Kidney epithelial cell (primary cell): ENCODE data around the gene RFFL. TPM values are rescaled to one million over a fixed set of nuclear protein-coding genes. Genes with fewer than 3 reads are reported as not detected.
"Not testable (repeated sequence)": the region's sequence is repeated elsewhere in the genome, so short reads cannot be mapped to it uniquely, and the experiment has no call there.

Experiments used
- DNase-seq: peaks from one replicate; pipeline ENCODE4 v3.0.0-alpha.2; 2010; ENCODE audit warnings: low read depth
- H3K27me3 ChIP-seq: 2 replicates; pipeline ENCODE4 v1.6.0; 2011; ENCODE audit warnings: low read length; ENCODE audit not compliant: control insufficient read depth, insufficient read depth
- H3K36me3 ChIP-seq: 2 replicates; pipeline ENCODE4 v1.5.1; 2011; ENCODE audit warnings: low read length; ENCODE audit not compliant: control insufficient read depth, insufficient read depth
- H3K4me3 ChIP-seq: 2 replicates; pipeline ENCODE4 v1.5.1; 2011; ENCODE audit warnings: low read depth, mild to moderate bottlenecking, control low read depth, low read length
- total RNA-seq: library from RNA; depleted of rRNA; stranded (reverse); fragments of >200 nt; gene quantifications from 2 replicates; pipeline ENCODE4 v1.2.3, GENCODE V29; 2015
- TF ChIP-seq, protein P1 (sequence below): IDR thresholded peaks from 2 replicates; pipeline ENCODE4 v1.5.1; 2011; ENCODE audit warnings: mild to moderate bottlenecking, moderate library complexity, low read length, control low read depth, inconsistent platforms; ENCODE audit not compliant: insufficient read depth, poor library complexity, severe bottlenecking

The RFFL gene
- total RNA-seq, 1 donor from 2014 or later: 14.1 TPM

DNA sequence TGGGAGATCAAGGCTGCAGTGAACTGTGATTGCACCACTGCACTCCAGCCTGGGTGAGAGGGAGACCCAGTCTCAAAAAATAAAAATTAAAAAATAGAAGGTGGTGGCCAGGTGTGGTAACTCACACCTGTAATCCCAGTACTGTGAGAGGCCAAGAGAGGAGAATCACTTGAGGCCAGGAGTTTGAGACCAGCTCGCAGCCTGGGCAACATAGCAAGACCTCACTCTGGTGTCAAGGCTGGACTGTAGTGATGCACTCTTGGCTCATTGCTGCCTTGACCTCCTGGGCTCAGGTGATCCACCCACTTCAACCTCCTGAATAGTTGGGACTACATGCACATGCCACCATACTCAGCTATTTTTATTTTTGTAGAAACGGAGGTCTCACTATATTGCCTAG, 13.3 kb downstream of the RFFL start:
- Histone ChIP-seq H3K4me3 (no peak overlapping the region), H3K36me3 (no peaks in the 10 kb centered on the region), H3K27me3 (no peaks in the 10 kb centered on the region)
- TF ChIP-seq, protein P1, sequence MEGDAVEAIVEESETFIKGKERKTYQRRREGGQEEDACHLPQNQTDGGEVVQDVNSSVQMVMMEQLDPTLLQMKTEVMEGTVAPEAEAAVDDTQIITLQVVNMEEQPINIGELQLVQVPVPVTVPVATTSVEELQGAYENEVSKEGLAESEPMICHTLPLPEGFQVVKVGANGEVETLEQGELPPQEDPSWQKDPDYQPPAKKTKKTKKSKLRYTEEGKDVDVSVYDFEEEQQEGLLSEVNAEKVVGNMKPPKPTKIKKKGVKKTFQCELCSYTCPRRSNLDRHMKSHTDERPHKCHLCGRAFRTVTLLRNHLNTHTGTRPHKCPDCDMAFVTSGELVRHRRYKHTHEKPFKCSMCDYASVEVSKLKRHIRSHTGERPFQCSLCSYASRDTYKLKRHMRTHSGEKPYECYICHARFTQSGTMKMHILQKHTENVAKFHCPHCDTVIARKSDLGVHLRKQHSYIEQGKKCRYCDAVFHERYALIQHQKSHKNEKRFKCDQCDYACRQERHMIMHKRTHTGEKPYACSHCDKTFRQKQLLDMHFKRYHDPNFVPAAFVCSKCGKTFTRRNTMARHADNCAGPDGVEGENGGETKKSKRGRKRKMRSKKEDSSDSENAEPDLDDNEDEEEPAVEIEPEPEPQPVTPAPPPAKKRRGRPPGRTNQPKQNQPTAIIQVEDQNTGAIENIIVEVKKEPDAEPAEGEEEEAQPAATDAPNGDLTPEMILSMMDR: no peak
- no peak for DNase-seq

DNA sequence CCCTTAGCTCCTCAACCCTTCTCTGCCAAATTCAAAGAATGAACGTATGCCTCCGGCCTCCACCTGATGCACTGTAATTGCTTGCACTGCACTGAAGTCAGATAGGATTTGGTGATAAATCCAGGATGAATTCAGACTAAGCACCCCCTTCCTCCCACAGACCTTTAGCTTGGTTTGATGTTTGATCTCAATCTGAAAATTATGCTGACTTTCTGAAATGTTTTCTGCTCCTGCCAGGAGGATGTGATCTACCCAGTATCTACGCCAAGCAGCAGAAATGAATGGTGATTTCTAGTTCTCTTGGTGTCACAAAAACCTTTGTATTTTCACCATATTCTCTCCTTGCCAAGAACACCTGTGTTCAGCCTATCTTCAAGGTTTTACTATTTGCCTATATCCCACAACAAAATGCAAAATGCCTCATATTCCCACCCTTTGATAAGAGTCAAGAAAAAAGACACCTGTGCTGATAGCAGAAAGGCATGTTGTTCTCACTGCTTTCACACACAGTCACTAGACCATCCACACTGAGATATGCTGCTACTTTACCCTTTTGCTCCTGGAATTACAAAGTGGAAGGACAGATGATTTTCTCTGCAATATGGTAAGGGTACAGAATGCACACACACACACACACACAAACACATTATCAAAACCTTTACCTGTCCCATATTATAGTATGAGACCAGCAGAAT, 14.7 kb downstream of the RFFL start:
- TF ChIP-seq, protein P1: no peak
- H3K27me3 ChIP-seq: no peaks in the 10 kb centered on the region
- no peaks in the 10 kb centered on the region for H3K36me3 ChIP-seq
- DNase-seq: no peak
- H3K4me3 ChIP-seq: no peak overlapping the region

DNA sequence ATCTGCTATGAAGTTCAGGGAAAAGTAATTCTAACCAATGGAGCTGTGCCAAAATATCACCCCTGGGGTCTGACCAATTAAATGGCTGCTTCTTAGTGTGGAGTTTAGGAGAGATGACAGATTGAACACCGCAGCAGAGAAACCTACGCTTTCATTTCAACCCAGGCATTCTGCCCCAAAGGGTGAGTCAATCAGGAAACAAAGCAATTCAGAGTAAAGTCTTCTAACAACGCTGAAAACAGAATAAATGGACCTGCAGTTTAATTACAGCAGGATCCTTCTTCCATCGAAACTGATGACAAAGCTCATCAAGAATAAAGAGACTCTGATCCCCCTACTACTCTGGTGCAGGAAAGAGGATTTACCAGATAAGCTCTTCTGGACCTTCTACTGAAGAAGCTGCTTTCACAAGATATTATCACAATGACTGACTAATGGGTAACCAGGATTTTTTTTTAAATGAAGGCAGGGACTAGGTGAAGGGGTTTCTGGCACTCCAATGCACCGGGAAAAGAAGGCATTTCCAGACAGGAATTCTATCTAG, 16.7 kb downstream of the RFFL start:
- Histone ChIP-seq H3K27me3 (no peaks in the 10 kb centered on the region), H3K36me3 (no peaks in the 10 kb centered on the region)

DNA sequence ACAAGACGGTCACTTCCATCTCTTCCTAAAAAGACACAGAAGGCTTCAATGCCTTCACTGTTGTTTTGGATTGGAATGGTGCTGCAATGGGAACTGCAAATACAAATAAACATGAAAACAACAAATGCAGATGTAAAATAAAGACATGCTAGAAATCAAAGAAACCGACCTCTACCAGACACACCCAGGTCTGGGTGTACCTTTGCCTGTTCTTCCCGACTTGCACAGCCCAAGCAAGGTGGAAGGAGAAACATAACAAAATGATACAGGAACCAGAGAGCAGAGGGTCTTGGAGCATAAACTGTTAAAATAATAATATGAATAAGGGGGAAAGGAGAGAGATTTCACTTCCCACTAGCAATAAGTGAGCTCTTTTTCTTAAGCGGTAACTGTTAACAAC, 17.3 kb downstream of the RFFL start:
- TF ChIP-seq, protein P1: no peak
- H3K4me3 ChIP-seq: no peak overlapping the region
- H3K36me3 ChIP-seq: no peaks in the 10 kb centered on the region
- DNase-seq: no peak
- no peaks in the 10 kb centered on the region for H3K27me3 ChIP-seq

More for the DNA sequence above, 16.7 kb downstream of the RFFL start:
- no peak overlapping the region for H3K4me3 ChIP-seq
- TF ChIP-seq, protein P1: no peak
- no peak for DNase-seq

DNA sequence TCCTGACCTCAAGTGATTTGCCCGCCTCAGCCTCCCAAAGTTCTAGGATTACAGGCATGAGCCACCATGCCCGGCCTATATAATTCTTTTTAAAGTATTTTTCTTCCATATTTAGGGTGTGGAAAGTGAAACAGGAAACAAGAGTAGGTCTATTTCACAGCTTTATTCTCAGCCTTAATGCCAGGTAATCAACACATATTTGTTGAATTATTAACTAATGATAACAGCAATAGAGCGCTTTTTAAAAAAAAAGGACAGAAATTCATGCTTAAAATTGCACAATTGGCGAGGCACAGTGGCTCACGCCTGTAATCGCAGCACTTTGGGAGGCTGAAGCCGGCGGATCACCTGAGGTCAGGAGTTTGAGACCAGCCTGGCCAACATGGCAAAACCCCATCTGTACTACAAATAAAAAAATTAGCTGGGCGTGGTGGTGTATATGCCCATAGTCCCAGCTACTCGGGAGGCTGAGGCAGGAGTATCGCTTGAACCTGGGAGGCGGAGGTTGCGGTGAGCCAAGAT, 18.0 kb downstream of the RFFL start:
- H3K27me3 ChIP-seq, DNase-seq, H3K36me3 ChIP-seq, H3K4me3 ChIP-seq: not testable (repeated sequence)

DNA sequence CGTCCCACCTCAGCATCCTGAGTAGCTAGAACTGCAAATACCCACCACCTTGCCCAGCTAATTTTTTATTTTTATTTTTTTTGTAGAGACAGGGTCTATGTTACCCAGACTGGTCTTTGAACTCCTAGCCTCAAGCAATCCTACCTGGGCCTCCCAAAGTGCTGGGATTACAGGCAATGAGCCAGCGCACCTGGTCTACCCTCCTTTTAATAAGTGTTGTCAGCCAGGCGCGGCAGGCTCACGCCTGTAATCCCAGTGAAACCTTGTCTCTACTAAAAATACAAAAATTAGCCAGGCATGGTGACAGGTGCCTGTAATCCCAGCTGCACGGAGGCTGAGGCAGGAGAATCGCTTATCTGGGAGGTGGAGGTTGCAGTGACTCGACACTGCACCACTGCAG, 19.3 kb downstream of the RFFL start:
- H3K27me3 ChIP-seq: no peaks in the 10 kb centered on the region
- H3K4me3 ChIP-seq: no peak overlapping the region
- TF ChIP-seq, protein P1: no peak
- H3K36me3 ChIP-seq: no peaks in the 10 kb centered on the region
- no peak for DNase-seq
